Natural killer cell (primary cell): ENCODE measurements around the gene CBLN2. TPM values are rescaled to one million over a fixed set of nuclear protein-coding genes. Genes with fewer than 3 reads are reported as not detected.

Experiments
- ATAC-seq, 3 donors: fragments of 150-1000 bp in 2 of 3; fragments of 200-7000 bp in 1 of 3; cut with Tn5 transposase; 1 replicate in 1 of 3; 2 replicates in 2 of 3; pipeline ENCODE4 v1.10.0; 2021; ENCODE audit warnings: mild to moderate bottlenecking in 2 of 3, moderate library complexity in 2 of 3
- DNase-seq, 2 donors: peaks; one replicate each; pipeline versions ENCODE4 v3.0.0 to v3.0.0-alpha.2; 2013 to 2021; ENCODE audit warnings: mixed read lengths in 1 of 2
- H3K27ac ChIP-seq: one replicate; pipeline ENCODE4 v1.5.1; 2013; ENCODE audit warnings: mild to moderate bottlenecking, low read length
- H3K27me3 ChIP-seq: one replicate; pipeline ENCODE4 v1.6.1; 2013; ENCODE audit warnings: low read length; ENCODE audit not compliant: control insufficient read depth, insufficient read depth
- H3K36me3 ChIP-seq: one replicate; pipeline ENCODE4 v1.6.1; 2013; ENCODE audit warnings: low read length; ENCODE audit not compliant: control insufficient read depth, insufficient read depth
- H3K4me1 ChIP-seq: one replicate; pipeline ENCODE4 v1.6.1; 2013; ENCODE audit warnings: low read length; ENCODE audit not compliant: control insufficient read depth, insufficient read depth
- H3K4me3 ChIP-seq: one replicate; pipeline ENCODE4 v1.5.1; 2013; ENCODE audit warnings: low read length
- H3K9me3 ChIP-seq: one replicate; pipeline ENCODE4 v1.6.1; 2013; ENCODE audit warnings: low read length; ENCODE audit not compliant: control insufficient read depth, insufficient read depth
- H3K27ac Mint-ChIP-seq, 2 donors: one replicate each; pipeline ENCODE4 v1.8.0; 2022; ENCODE audit warnings: mild to moderate bottlenecking in 2 of 2, mixed read lengths in 2 of 2, moderate library complexity in 1 of 2
- H3K27me3 Mint-ChIP-seq, 2 donors: one replicate each; pipeline ENCODE4 v1.8.0; 2022; ENCODE audit warnings: low read depth in 2 of 2, mixed read lengths in 2 of 2
- H3K36me3 Mint-ChIP-seq: one replicate; pipeline ENCODE4 v1.8.0; 2022; ENCODE audit warnings: mixed read lengths
- H3K4me1 Mint-ChIP-seq, 2 donors: one replicate each; pipeline ENCODE4 v1.8.0; 2022; ENCODE audit warnings: mixed read lengths in 2 of 2
- H3K4me3 Mint-ChIP-seq: one replicate; pipeline ENCODE4 v1.8.0; 2022; ENCODE audit warnings: mild to moderate bottlenecking, moderate library complexity, mixed read lengths
- H3K9me3 Mint-ChIP-seq, 2 donors: one replicate each; pipeline ENCODE4 v1.8.0; 2022; ENCODE audit warnings: mixed read lengths in 2 of 2
- WGBS: methylation state at CpG from one replicate; pipeline ENCODE4 v1.1.7; 2013; ENCODE audit warnings: missing lambda C conversion rate; ENCODE audit not compliant: insufficient coverage; 5-methylcytosine and 5-hydroxymethylcytosine counted together
- intact Hi-C: fragments of 100-400 bp; cut with micrococcal nuclease; formaldehyde crosslinking; loops from one replicate; pipeline ENCODE4 v1.14.2; 2022
- total RNA-seq, 4 donors: library from RNA; stranded (reverse); fragments of 120-200 nt in 1 of 4; gene quantifications; one replicate each; pipeline versions ENCODE4 v1.2.3 to v1.2.4, GENCODE V29; 2013 to 2022
- TF ChIP-seq, protein P1 (sequence below): fragments of 200-600 bp; IDR thresholded peaks from one replicate; pipeline ENCODE4 v1.8.0; 2022; ENCODE audit warnings: antibody characterized with exemption

CBLN2 gene
- total RNA-seq, result not detected
- not detected for total RNA-seq (2013)

DNA sequence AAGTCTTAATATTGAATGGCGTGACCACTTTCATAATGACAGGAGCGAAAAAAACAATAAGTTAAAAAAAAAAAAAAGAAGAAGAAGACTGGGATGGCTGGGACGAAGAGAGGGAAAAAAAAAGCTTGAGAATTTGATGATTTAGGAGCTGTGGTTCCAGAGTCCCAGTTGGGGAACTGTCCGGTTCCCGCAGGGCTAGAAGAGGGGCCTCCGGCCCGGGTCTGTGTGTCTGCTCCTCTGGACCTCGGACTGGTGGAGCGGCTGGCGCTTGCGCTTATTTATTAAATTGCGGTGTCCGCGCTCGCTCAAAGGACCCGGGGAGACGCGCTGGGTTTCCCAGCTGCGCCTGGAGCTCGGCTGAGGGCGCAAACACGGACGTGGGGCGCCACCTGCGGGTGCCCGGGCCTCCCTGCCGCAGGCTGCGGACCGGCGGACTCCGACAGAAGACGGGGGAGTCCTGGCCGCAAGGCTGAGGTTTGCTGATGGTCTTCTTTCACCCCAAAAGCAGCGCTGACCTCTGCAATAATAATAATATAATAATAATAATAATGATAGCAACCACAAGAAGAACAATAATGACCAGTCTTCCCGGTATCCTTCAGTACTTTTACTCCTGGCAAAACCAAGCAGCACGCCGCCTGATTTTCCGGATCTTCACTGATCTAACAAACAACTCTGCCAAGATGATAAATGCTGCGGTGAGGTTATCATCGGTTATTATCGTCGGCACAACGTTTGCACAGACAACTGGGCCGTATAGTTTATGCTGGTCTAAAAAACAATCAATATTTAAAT lies at the start of gene CBLN2:
Gene CBLN2, minus strand, starts transcription at position 251 of the 795 bp plus-strand sequence. CDS start 2,182 bp downstream, outside the sequence.
- no peak for ATAC-seq
- H3K27me3 Mint-ChIP-seq, result peaks cover 17 to 24% of the 10 kb centered on the region in 2 donors
- Histone ChIP-seq H3K9me3 (no peaks in the 10 kb centered on the region), H3K4me3 (no peak within 1 kb of the TSS), H3K27me3 (peaks cover 7% of the 10 kb centered on the region), H3K27ac (no peak within 1 kb of the TSS), H3K36me3 (no peaks in the 10 kb centered on the region), H3K4me1 (no peaks in the 10 kb centered on the region)
- TF ChIP-seq, protein P1, sequence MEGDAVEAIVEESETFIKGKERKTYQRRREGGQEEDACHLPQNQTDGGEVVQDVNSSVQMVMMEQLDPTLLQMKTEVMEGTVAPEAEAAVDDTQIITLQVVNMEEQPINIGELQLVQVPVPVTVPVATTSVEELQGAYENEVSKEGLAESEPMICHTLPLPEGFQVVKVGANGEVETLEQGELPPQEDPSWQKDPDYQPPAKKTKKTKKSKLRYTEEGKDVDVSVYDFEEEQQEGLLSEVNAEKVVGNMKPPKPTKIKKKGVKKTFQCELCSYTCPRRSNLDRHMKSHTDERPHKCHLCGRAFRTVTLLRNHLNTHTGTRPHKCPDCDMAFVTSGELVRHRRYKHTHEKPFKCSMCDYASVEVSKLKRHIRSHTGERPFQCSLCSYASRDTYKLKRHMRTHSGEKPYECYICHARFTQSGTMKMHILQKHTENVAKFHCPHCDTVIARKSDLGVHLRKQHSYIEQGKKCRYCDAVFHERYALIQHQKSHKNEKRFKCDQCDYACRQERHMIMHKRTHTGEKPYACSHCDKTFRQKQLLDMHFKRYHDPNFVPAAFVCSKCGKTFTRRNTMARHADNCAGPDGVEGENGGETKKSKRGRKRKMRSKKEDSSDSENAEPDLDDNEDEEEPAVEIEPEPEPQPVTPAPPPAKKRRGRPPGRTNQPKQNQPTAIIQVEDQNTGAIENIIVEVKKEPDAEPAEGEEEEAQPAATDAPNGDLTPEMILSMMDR, result no peak
- H3K27ac Mint-ChIP-seq, result no peak within 1 kb of the TSS
- DNase-seq, result no peak
- peaks cover 7% of the 10 kb centered on the region for H3K36me3 Mint-ChIP-seq
- no peak within 1 kb of the TSS for H3K4me3 Mint-ChIP-seq
- WGBS, result 7% methylated on average over 42 of the region's 44 CpGs
- H3K9me3 Mint-ChIP-seq, result peaks cover 3 to 5% of the 10 kb centered on the region in 2 donors
- H3K4me1 Mint-ChIP-seq, result no peaks in the 10 kb centered on the region
- intact Hi-C loops, result no loop called here

DNA sequence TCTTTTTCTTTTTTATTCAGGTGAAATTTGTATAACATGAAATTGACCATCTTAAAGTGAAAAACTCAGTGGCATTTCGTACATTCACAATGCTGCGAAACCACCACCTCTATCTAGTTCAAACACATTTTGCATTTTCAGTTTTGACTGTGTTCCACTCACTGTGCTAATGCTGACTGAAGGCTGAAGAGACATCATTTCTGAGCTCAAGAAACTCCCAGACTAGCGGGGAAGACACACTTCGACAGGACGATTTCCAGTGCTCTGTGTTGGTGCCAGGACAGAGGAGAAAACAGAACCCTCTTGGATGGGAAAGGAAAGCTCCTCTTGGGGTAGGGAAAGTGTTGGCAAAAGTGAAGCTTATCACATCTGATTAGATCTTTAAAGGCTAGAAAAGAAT lies 44.2 kb upstream of the CBLN2 start:
- intact Hi-C loops, result no loop called here
- WGBS, result 92% methylated on average over 5 of the region's 5 CpGs

DNA sequence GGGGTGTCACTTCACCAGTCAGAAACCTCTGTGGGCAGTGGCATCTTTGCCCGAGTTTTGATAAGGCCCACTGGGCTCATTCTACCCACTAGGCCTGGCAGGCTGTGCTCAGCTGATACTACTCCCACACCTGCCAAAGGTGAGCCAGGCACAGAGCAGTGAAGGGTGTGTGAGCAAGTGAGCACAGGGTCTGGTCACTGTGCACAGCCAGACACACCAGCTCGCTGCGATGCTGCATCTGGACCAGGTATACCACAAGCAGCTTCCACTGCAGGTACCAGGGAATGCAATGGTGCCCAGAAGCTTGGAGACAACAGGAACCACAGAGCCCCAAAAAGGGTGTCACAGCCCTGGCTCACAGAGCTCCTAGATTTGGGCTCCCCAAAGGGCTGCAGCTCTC lies 40.6 kb upstream of the CBLN2 start:
- no peaks in the 10 kb centered on the region for H3K4me1 Mint-ChIP-seq
- DNase-seq (no peak), ATAC-seq (no peak)
- H3K36me3 ChIP-seq, result no peaks in the 10 kb centered on the region
- H3K4me1 ChIP-seq, result no peaks in the 10 kb centered on the region
- WGBS, result 82% methylated on average over 3 of the region's 3 CpGs
- H3K27me3 Mint-ChIP-seq, result no peaks in the 10 kb centered on the region
- H3K9me3 Mint-ChIP-seq, result peaks cover 6 to 12% of the 10 kb centered on the region in 2 donors
- TF ChIP-seq, protein P1, result no peak
- H3K4me3 ChIP-seq, result no peak overlapping the region
- no peaks in the 10 kb centered on the region for H3K27me3 ChIP-seq
- H3K27ac Mint-ChIP-seq, result no peak overlapping the region
- no peak overlapping the region for H3K27ac ChIP-seq
- intact Hi-C loops, result no loop called here
- H3K9me3 ChIP-seq, result peaks cover 22% of the 10 kb centered on the region
- H3K36me3 Mint-ChIP-seq, result no peaks in the 10 kb centered on the region
- no peak overlapping the region for H3K4me3 Mint-ChIP-seq

More for the DNA sequence above, 44.2 kb upstream of the CBLN2 start:
- DNase-seq (no peak), ATAC-seq (no peak)
- peaks cover 17% of the 10 kb centered on the region for H3K9me3 ChIP-seq
- no peak overlapping the region for H3K4me3 ChIP-seq
- no peak overlapping the region for H3K27ac Mint-ChIP-seq
- no peaks in the 10 kb centered on the region for H3K36me3 Mint-ChIP-seq
- H3K4me1 Mint-ChIP-seq, result no peaks in the 10 kb centered on the region
- H3K9me3 Mint-ChIP-seq, result peaks cover 4 to 15% of the 10 kb centered on the region in 2 donors
- no peaks in the 10 kb centered on the region for H3K4me1 ChIP-seq
- no peaks in the 10 kb centered on the region for H3K27me3 Mint-ChIP-seq
- H3K36me3 ChIP-seq, result no peaks in the 10 kb centered on the region
- no peak overlapping the region for H3K27ac ChIP-seq
- no peaks in the 10 kb centered on the region for H3K27me3 ChIP-seq
- H3K4me3 Mint-ChIP-seq, result no peak overlapping the region
- TF ChIP-seq, protein P1, result no peak

DNA sequence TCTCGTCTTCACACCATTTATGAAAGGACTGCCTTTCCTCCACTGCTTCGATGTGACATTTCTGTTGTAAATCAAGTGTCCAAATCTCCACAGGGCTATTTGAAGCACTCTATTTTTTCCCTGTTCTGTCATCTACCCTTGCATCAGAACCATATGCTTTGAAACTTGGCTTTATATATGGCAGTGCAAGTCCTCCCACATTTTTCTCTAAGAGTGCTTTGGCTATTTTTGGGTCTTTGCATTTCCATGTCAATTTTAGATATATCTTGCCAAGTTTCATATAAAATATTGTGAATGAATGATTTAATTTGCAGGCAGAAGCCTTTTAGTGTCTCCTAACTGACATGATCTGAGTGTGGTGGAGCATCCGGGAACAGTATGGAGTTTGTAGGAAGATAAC lies 37.8 kb upstream of the CBLN2 start:
- Histone ChIP-seq H3K4me3 (no peak overlapping the region), H3K36me3 (no peaks in the 10 kb centered on the region), H3K27me3 (no peaks in the 10 kb centered on the region), H3K27ac (no peak overlapping the region), H3K9me3 (peaks cover 22% of the 10 kb centered on the region), H3K4me1 (no peaks in the 10 kb centered on the region)
- Mint-ChIP-seq H3K36me3 (no peaks in the 10 kb centered on the region), H3K27ac (no peak overlapping the region), H3K27me3 (no peaks in the 10 kb centered on the region), H3K4me3 (no peak overlapping the region), H3K4me1 (no peaks in the 10 kb centered on the region), H3K9me3 (peaks cover 3 to 4% of the 10 kb centered on the region in 2 donors)
- no peak for DNase-seq
- no peak for ATAC-seq
- 76% methylated on average over 2 of the region's 3 CpGs for WGBS
- intact Hi-C loops, result no loop called here
- TF ChIP-seq, protein P1, result no peak
